Glomerular endothelial cell (primary cell): Measurements from ENCODE around the gene CORO2A. TPM values are rescaled to one million over a fixed set of nuclear protein-coding genes. Genes with fewer than 3 reads are reported as not detected.

Experiments used
- DNase-seq: peaks from one replicate; pipeline ENCODE4 v3.0.0-alpha.2; 2011; ENCODE audit warnings: low read depth, low spot score; ENCODE audit errors: extremely low read depth
- total RNA-seq: library from RNA; depleted of rRNA; stranded (reverse); fragments of >200 nt; gene quantifications from 2 replicates; pipeline ENCODE4 v1.2.3, GENCODE V29; 2015

CORO2A gene, protein sequence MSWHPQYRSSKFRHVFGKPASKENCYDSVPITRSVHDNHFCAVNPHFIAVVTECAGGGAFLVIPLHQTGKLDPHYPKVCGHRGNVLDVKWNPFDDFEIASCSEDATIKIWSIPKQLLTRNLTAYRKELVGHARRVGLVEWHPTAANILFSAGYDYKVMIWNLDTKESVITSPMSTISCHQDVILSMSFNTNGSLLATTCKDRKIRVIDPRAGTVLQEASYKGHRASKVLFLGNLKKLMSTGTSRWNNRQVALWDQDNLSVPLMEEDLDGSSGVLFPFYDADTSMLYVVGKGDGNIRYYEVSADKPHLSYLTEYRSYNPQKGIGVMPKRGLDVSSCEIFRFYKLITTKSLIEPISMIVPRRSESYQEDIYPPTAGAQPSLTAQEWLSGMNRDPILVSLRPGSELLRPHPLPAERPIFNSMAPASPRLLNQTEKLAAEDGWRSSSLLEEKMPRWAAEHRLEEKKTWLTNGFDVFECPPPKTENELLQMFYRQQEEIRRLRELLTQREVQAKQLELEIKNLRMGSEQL
- total RNA-seq, result 0.29 and 0.64 TPM in 2 replicates

DNA sequence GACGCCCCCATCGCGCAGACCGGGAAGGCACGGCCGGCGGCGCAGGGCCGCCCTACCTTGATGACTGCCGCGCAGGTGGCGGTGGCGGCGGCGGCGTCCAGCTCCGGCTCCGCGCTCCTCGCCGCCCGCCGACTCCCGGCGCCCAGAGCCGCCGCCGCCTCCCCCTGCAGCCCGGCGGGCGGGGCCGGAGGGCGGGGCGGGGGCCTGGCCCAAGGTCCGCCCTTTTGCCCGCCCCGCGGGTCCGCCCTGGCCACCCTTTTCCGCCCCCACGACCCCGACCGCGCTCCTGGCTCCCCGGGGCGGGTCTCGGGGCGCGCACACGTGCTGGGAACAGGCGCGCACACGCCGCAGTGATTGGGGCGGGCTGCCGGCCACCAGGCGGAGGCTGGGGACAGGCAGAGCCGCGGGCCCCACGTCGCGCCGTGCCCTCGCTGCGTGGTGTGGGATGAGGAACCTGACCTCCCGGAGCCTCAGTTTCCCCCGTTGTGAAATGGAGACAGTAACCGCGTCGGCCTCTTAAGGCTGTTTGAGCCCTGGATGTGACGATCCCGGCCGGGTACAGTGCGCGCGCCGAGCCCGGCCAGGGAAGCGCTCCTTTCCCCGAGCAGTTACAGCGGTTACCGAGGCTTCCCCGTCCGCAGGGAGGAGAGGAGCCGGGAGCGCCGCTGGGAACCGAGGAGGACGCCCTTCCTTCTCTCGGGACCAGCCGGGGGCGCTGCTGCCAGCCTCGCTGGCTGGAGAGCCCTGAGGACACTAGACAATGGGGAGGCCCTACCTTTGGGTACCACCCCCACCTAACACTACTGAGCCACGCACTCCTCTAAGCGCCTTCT lies at the start of gene CORO2A:
Gene CORO2A (minus strand): TSS at position 135 of the 833 bp plus-strand sequence. CDS start 34,977 bp downstream, outside the sequence.
- no peak for DNase-seq

DNA sequence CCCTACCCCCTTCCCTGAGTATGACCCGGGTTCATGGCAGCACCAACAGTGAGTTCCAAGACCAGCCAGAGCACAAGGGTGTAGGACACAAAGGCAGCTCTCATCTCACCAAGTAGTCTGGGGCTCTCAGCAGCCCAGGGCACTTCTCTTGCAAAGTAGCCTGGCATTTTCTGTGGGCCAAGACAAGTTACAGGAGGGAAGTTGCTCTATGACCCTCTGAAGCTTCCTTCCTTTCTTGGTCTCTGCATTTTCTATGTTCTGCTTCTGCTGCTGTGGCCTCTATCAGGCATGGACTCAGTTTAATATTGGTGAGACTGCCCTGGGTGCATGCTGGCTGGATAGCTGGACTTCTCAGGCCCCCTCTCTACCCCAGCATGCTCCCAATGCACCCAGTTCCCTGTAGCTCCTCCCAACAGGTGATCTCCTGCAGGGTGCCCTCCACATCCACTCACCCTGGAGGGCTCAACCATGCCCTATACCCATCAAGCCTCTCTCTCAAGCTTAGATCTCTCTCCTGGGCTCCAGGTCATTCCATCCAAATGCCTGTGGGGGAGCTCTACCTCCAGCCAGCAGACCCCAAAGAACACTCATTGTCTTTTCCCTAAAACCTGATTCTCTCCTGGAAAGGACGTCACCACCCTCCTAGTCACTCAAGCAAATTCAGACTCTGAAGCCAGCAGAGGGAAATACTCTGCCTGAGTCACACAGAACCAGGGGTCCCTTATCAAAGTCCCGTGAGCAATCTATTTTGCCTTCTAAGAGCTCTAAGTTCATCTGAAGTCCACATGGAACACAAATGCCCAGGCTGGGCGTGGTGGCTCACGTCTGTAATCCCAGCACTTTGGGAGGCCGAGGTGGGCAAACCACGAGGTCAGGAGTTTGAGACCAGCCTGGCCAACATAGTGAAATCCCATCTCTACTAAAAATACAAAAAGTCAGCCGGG lies 49.2 kb upstream of the CORO2A start:
- DNase-seq, result no peak

DNA sequence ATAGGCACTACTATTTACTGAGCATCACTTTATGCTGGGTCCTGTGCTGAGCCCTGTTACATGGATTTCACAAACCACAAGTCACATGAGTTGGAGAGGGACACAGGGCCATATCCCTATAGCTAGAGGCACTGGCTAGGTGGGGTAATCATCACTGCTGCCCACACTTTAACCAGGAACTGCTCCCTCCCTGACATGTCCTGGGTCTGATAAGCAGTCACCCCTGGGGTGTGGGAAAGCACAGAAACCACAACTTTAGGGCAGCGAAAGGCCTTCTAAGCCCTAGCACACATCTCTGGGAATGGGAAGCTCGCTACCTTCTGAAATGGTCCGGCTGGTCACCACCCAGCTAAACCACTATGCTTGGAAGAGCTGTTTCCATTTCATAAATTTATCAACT lies 48.0 kb upstream of the CORO2A start:
- DNase-seq, result no peak

DNA sequence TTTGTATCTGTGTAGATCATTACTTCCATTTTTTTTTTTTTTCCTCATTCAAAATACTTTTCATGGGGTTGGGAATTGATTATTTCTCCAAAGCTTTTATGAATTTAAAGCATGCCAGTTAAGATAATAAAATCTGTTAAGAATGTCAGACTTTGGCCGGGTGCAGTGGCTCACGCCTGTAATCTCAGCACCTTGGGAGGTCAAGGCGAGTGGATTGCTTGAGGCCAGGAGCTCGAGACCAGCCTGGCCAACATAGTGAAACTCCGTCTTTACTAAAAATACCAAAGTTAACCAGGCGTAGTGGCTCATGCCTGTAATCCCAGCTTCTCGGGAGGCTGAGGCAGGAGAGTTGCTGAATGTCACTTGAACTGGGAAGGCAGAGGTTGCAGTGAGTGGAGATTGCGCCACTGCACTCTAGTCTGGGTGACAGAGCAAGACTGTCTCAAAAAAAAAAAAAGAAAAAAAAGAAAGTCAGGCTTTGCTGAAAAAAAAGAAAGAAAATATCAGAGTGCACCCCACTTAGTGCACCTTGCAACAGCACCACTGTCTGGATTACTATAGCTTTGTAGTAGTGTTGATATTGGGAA lies 44.6 kb upstream of the CORO2A start:
- no peak for DNase-seq

DNA sequence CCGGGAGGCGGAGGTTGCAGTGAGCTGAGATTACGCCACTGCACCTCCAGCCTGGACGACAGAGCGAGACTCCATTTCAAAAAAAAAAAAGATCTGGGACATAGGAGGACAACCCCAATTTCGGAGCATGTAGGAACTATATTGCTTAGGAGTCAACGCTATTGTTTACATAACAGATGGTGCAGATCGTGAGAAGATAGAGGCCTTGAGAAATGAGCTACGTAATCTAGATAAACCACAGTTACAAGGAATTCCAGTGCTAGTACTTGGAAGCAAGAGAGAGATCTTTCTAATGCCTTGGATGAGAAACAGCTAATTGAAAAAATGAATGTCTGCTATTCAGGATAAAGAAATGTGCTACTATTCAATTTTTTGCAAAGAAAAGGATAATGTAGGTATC lies 42.7 kb upstream of the CORO2A start:
- DNase-seq, result no peak

DNA sequence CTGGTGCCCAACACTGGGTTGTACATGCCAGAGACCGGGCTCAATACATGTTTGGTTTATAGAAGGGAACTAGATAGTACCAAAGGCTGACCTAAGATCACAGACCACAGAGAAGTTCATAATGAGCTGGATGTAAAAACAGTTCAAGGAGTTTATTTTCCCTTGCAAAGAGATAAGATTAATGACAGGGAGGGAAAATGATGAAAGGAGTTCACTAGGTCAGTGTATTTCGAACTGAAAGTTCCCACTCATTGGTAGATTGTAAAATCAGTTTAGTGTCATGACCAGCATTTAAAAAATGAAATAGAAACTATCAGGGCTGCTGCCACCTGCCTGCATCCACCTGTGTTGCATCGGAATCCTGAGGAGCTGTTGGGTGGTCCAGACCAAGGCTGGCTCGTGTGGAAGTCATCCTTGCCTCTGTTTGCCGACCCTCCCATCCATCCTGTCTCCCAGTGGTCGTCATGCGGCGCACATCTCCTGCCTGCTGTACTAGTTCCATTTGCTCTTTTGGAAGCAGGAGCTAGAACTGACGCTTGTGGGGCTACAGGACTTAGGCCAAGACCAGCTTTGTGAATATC lies 41.9 kb upstream of the CORO2A start:
- DNase-seq, result no peak

DNA sequence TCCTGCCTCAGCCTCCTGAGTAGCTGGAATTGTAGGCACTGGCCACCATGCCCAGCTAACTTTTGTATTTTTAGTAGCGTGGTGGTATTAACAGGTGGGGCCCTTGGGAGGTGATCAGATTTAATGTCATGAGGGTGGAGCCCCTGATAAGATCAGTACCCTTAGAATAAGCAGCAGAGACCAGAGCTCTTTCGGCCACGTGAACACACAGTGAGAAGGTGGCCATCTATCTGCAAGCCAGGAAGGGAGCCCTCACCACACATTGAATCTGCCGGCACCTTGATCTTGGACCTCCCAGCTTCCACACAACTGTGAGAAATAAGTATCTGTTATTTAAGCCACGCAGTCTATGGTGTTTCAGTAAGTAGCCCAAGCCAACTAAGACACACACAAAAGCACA lies 40.5 kb upstream of the CORO2A start:
- no peak for DNase-seq

DNA sequence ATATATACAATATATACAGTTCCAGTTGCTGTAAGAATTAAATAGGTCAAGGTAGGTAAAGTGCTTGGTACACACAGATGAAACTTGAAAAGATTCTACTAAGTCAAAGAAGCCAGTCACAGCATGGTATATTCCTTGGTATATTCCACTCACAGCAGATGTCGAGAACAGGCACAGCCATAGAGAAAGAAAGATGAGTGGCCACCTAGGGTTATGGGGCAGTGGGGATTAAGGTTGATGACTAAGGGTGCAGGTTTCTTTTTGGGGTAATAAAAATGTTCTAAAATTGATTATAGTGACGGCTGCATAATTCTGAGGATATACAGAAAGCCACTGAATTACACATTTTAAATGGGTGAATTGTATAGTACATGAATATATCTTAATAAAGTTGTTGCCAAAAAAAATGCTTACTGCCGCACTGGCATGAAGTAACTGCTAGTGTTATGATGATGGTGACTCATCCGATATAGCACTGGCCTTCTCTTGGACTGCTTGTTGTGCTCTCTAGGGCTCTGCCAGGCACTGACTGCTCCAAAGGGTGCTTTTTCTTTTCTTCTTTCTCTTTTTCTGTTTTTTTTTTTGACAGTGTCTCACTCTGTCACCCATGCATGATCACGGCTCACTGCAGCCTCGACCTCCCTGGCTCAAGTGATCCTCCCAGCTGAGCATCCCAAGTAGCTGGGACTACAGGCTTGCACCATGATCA lies 39.5 kb upstream of the CORO2A start:
- no peak for DNase-seq

DNA sequence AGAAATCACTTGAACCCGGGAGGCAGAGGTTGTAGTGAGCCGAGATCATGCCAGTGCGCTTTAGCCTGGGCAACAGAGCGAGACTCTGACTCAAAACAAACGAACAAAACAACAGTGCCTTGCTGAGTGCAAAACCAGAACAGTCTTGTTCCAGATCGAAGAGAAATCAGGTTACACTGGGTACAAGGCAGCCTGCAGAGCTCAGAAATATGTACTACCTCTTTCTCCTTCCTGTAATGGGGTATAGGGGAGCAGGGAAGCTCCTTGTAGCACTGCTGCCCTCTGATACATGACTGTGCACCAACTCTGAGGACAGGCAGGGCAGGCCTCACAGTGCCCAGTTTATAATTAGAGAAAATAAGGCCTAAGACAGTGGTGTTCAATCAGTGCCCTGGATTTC lies 38.4 kb upstream of the CORO2A start:
- DNase-seq, result no peak

DNA sequence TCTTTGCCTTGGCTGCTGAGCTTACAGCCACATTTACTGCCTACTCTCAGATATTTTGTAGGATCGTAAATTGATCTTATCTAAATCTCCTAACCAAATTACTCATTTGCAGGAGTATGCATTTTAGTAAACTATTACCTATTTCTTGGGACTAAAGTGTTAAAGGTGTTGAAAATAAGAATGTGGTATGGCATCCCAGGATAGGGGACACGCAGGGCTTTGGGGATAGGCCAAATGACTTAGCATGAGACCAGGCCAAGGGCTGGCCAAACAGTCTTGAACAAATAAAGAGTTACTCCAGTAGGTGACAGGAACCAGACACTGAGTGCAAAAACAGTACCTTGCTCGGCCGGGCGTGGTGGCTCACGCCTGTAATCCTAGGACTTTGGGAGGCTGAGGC lies 37.9 kb upstream of the CORO2A start:
- DNase-seq, result no peak

DNA sequence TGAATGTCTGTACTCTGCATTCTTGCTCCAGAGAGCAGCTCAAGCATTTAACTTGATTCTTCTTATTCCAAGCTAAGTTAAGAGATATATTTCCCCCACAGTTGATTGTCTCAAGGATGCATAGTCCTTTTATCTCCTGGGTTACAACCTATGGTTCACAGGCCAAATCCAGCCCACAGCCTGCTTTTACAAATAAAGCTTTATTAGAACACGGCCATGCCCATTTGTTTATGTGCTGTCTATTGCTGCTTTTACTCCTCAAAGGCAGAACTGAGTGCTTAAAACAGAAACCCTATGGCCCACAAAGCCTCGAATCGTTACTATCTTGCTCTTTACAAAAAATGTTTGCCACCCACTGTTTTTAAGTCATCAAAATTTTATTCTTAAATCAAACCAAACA lies 37.2 kb upstream of the CORO2A start:
- no peak for DNase-seq

DNA sequence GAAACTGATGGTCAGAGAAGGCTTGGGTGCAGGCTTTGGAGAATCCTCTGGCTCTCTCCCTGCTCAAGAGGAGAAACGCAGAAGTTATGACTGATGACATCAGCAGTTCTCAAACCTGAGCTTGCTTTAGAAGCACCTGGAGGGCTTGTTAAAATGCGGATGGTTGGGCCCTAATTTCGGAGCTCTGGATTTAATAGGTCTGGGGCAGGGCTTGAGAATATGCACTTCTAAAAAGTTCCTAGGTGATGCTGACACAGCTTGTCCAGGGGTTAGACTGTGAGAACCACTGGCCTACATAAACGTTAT lies 36.6 kb upstream of the CORO2A start:
- no peak for DNase-seq

DNA sequence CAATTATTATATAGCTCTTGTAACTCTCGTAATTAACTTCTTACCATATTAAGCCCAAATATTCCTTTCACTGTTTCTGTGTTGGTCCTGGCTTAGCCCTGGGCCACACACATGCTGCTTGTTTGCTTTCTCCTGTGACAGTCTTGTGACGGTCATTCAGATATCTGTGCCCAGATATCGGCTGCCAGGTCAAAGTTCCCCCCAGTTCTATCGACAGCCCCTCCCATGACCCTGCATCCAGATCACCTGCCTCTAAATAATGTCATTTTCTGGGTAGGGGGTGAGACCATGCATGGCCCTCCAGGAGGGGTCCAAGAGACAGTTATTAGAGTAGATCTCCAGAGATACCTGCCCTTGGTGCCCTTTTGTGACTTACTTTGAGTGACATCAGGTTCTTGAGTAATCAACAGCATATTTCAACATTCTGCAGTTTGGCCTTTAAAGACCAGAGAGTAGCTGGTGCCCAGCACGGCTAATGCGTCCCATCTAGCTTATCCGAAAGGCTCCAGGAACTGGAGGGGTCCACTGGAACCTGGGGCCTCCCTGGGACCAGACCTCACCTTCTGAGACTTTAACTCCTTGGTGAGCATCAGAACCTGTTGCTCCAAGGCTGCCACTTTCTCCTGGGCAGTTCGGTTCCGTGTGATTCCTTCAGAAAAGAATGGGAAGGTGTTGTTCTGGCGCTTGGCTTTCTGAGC lies 36.1 kb upstream of the CORO2A start:
- no peak for DNase-seq

DNA sequence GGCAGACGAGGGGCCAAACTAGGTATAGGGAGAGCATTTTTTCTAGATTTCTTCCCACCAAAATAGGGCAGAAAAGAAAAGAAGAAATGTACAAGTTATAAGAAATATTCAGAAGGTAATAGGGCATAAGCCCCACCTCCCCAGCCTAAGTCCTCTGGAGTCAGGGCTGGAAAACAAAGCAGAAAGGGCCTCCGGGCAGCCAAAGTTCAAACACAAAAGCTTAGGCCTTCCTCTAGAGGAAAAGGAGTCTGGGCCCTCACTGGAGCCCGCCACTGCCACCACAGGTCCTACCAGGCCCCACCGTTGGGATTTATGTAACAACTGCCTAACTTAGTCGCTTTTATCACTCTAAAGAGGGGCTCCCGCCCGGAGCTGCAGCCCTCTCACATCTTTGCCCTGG lies 35.4 kb upstream of the CORO2A start:
- DNase-seq, result no peak

DNA sequence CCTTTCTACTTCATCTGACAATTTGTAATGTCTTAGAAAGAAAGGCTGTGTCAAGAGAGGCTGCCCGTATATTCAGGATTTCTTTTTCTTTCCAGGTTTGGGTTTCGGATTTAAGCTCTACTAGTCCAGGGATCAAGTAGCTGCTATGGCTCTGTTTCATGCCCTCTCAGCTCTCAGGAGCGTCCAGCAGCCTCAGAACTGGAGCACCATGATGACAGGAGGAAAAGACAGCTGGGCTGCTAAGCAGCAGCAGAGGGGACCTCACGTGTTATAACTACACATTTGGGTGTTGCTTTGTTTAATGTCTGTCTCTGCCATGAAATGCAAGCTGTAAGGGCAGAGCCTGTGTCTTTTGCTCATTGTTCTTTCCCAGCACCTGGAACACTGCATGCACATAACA lies 34.5 kb upstream of the CORO2A start:
- DNase-seq, result no peak

DNA sequence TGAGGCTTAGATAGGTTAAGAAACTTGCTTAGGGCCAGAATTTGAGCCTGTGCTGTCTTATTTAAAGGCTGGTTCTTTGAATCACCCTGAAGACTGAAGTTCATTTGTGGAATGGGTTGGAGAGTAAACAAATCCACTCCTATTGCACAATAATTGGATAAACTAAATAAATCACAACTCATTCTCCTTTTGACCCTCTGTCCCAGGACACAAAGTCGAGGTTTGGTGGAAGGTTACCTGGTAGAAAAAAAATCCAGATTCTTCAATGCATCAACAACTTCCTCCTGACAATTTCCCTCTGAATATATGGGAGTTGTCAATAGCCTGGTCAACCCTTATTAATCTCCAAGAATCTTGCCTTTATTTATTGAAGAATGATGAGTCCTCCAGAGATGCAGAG lies 34.1 kb upstream of the CORO2A start:
- no peak for DNase-seq

DNA sequence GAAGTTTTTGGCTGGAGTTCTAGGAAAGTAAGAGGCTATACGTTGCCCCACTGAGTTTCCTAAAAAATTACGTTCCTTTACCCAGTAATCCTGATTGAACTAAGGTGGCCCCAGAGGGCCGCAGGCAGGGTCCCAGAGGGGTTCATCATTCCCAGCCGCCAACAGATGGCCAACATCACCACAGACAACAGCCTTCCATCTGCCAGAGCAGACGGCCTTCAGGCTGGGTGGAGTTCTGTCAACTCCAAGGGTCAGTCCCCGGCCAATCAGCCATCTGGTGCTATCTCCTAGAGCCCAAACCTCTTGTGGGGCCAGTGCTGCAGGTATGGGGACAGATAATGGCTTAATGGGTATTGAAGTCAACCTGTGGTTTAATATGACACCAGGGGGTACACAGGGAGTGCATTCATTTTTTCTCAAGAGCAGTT lies 32.6 kb upstream of the CORO2A start:
- no peak for DNase-seq

DNA sequence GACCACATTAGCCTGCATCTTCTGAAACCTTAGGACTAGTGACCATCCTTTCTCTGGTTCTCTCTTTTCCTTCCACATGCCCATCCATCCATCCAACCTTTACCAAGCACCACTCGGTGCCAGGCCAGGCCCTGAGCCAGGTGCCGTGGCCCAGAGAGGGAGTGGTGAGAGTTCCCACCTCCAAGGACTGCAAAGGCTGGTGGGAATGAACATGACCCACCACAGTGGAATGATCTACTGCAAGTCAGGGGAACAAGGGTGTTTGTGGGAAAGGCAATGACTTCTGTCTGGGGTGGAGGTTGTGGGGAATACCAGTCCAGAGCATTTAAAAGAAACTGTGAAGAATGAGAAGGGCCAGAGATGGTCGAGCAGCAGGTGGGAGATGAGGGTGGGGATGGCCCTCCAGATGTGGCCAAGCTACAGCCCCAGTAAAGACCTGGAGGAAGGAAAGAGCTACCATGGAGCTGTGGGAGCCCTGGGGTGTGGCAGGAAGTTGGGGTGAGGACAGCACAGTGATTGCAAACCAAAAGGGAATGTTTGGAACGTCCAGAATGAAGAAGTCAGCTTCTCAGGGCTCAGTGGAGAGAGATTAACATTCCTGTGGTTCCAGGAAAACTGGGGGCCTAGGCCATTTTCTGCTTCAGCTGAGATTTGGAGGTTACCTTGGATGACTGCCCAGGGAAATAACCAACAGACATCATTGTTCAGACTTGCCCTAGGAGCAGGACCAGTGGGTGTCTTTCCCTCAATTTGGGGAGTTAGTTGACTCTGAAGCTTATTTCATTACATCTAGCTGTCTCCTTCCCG lies 30.7 kb upstream of the CORO2A start:
- DNase-seq, result no peak
